K562 (cell line): ENCODE data around the gene USP19. TPM values are rescaled to one million over a fixed set of nuclear protein-coding genes. Genes with fewer than 3 reads are reported as not detected.

ENCODE experiments used
- CBFA2T2 ChIP-seq: fragments of 450-650 bp; conservative IDR thresholded peaks from 2 replicates; pipeline ENCODE4 v1.6.1; 2017; ENCODE audit warnings: mild to moderate bottlenecking
- CCNT2 ChIP-seq: IDR thresholded peaks from 2 replicates; pipeline ENCODE4 v1.6.1; 2011; ENCODE audit warnings: borderline replicate concordance, low read depth, mild to moderate bottlenecking, moderate library complexity, mixed read lengths, low read length; ENCODE audit not compliant: insufficient read length; ENCODE audit errors: extremely low read depth
- E2F4 ChIP-seq: sonication (generic); formaldehyde crosslinking; IDR thresholded peaks from 2 replicates; pipeline ENCODE4 v1.8.0; 2022; ENCODE audit warnings: mild to moderate bottlenecking, low read depth, missing genetic modification reagents
- FOXA3 ChIP-seq, 2 experiments: fragments of 450-650 bp in 1 of 2; sonication (generic) in 1 of 2; formaldehyde crosslinking; IDR thresholded peaks in 1 of 2; conservative IDR thresholded peaks in 1 of 2; 2 replicates each; pipeline versions ENCODE4 v1.4.0 to v1.8.0; 2020 to 2022; ENCODE audit warnings: mild to moderate bottlenecking in 2 of 2, missing genetic modification reagents in 1 of 2
- NFE2L1 ChIP-seq: fragments of 450-650 bp; IDR thresholded peaks from 2 replicates; pipeline ENCODE4 v1.6.1; 2016; ENCODE audit warnings: missing genetic modification characterization, low read depth, mild to moderate bottlenecking, missing compliant biosample characterization, moderate library complexity, borderline replicate concordance
- PHB ChIP-seq: fragments of 250-450 bp; sonication (Bioruptor Pico); IDR thresholded peaks from 2 replicates; pipeline ENCODE4 v1.5.0; 2021
- SAFB2 ChIP-seq: fragments of 200-400 bp; formaldehyde crosslinking; IDR thresholded peaks from 2 replicates; pipeline ENCODE4 v1.6.1; 2018; ENCODE audit warnings: borderline replicate concordance, low read length, low read depth, moderate library complexity; ENCODE audit not compliant: severe bottlenecking
- SMARCE1 ChIP-seq: fragments of 450-650 bp; IDR thresholded peaks from 2 replicates; pipeline ENCODE4 v1.7.1; 2016; ENCODE audit warnings: mild to moderate bottlenecking
- SREBF2 ChIP-seq: sonication (generic); formaldehyde crosslinking; IDR thresholded peaks from 2 replicates; pipeline ENCODE4 v1.4.0; 2020; ENCODE audit warnings: mild to moderate bottlenecking, missing genetic modification reagents
- TBL1XR1 ChIP-seq, 2 experiments: IDR thresholded peaks; 2 replicates each; pipeline ENCODE4 v1.6.1; 2012; ENCODE audit warnings: improper control_type of control experiment in 2 of 2, low read length in 2 of 2, mild to moderate bottlenecking in 1 of 2
- ZC3H11A ChIP-seq: IDR thresholded peaks from 2 replicates; pipeline ENCODE4 v1.6.1; 2012; ENCODE audit warnings: low read depth, low read length, improper control_type of control experiment
- ZNF175 ChIP-seq: fragments of 200-800 bp; sonication (Bioruptor generic); IDR thresholded peaks from 2 replicates; pipeline ENCODE4 v1.6.1; 2016; ENCODE audit warnings: low read depth, mild to moderate bottlenecking, missing genetic modification characterization, missing compliant biosample characterization
- ZNF41 ChIP-seq: fragments of 250-450 bp; sonication (Bioruptor Pico); conservative IDR thresholded peaks from 2 replicates; pipeline ENCODE4 v1.4.0; 2020; ENCODE audit warnings: mild to moderate bottlenecking
- ZNF695 ChIP-seq: fragments of 450-650 bp; formaldehyde crosslinking; IDR thresholded peaks from 2 replicates; pipeline ENCODE4 v1.4.0; 2020; ENCODE audit warnings: mild to moderate bottlenecking, moderate library complexity
- ZNF780A ChIP-seq: fragments of 250-450 bp; sonication (Bioruptor Pico); IDR thresholded peaks from 2 replicates; pipeline ENCODE4 v1.5.0; 2021; ENCODE audit warnings: mild to moderate bottlenecking
- polyA plus RNA-seq, 8 experiments: library from polyadenylated mRNA; depleted of rRNA in 4 of 8; stranded (reverse) in 5 of 8; unstranded in 3 of 8; fragments of >200 nt; fragmentation: Nextera tagmentation in 2 of 8; fragmentation: Illumina TruSeq in 1 of 8; extraction: Ambion mirVana in 2 of 8; extraction: Trizol in 1 of 8; gene quantifications; 2 replicates each; pipeline versions ENCODE4 v1.2.1 to v1.2.3, GENCODE V29; 2011 to 2014; ENCODE audit warnings: inconsistent platforms in 1 of 8, missing spikeins in 1 of 8
- total RNA-seq, 7 experiments: library from RNA; depleted of rRNA in 6 of 7; stranded (reverse); fragments of >200 nt in 6 of 7; fragmentation: Illumina TruSeq in 2 of 7; extraction: Trizol in 2 of 7; gene quantifications; 2 replicates each; pipeline versions ENCODE4 v1.2.1 to v1.2.3, GENCODE V29; 2011 to 2021; ENCODE audit warnings: low replicate concordance in 1 of 7
- TF ChIP-seq, protein P1 (sequence below): fragments of 200-600 bp; sonication (generic); IDR thresholded peaks from one replicate; pipeline ENCODE4 v1.6.1; 2012; ENCODE audit warnings: mild to moderate bottlenecking, low read depth, low read length, inconsistent platforms

Gene USP19
- total and polyA plus RNA-seq, 9 of the 15 experiments (the other 6 are each of a cell fraction or from before 2014, with no cell fraction given), result 0.24 to 65.9 (median 36.9) TPM

DNA sequence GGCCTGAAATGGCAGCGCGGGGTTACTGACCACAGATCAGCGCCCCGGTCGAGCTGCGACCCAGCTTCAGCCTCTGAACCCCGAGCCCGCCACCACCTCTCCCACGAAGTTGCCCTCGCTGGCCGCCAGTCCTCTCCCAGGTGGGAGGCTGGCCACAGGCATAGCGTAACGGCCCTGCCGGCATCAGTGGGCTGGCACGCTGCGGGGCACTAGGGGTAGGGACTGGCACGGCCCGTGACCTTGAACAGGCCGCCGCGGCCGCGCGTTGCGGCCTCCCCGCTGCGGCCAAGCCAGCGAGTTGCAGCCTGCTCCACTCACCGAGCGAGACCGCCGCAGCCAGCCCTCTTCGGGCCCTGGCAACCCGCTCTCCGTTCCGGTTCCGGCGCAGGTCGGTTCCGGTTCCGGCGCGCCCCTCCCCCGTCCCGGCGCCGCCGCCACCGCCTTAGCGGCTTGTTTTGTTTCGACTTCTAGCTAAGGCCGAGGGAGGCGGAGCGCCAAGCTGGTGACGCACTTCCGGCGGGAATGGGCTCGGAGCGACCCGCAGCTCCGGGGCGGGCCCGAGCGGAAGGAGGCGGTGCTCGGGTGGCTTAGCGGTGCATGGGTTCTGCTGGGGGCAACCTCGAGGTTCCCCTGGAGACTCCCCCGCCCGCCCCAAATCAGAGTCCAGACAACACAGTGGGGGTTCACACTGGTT, at the start of gene USP19 (continued):
- no peak for TF ChIP-seq FOXA3 (CRISPR knock-in tag; conservative IDR thresholded peaks at IDR 0.05 in 1 of 2, IDR thresholded peaks at IDR 0.05 in 1 of 2)
- no peak for TF ChIP-seq SMARCE1
- TF ChIP-seq ZNF695 (CRISPR knock-in tag), result no peak
- no peak for TF ChIP-seq ZNF780A
- TF ChIP-seq SAFB2, result no peak
- TF ChIP-seq TBL1XR1 (IDR thresholded peaks at IDR 0.05; ENCODE audit: low read length in 2 of 2), result no peak
- TF ChIP-seq ZNF175, result no peak
- no peak for TF ChIP-seq PHB (CRISPR knock-in tag)
- no peak for TF ChIP-seq ZNF41 (CRISPR knock-in tag)
- no peak for TF ChIP-seq SREBF2 (CRISPR knock-in tag)
- no peak for TF ChIP-seq NFE2L1 (tag)
- no peak for TF ChIP-seq E2F4 (CRISPR knock-in tag)
- TF ChIP-seq CBFA2T2, result no peak
- TF ChIP-seq CCNT2, result peak; percentile 58
- TF ChIP-seq, protein P1, sequence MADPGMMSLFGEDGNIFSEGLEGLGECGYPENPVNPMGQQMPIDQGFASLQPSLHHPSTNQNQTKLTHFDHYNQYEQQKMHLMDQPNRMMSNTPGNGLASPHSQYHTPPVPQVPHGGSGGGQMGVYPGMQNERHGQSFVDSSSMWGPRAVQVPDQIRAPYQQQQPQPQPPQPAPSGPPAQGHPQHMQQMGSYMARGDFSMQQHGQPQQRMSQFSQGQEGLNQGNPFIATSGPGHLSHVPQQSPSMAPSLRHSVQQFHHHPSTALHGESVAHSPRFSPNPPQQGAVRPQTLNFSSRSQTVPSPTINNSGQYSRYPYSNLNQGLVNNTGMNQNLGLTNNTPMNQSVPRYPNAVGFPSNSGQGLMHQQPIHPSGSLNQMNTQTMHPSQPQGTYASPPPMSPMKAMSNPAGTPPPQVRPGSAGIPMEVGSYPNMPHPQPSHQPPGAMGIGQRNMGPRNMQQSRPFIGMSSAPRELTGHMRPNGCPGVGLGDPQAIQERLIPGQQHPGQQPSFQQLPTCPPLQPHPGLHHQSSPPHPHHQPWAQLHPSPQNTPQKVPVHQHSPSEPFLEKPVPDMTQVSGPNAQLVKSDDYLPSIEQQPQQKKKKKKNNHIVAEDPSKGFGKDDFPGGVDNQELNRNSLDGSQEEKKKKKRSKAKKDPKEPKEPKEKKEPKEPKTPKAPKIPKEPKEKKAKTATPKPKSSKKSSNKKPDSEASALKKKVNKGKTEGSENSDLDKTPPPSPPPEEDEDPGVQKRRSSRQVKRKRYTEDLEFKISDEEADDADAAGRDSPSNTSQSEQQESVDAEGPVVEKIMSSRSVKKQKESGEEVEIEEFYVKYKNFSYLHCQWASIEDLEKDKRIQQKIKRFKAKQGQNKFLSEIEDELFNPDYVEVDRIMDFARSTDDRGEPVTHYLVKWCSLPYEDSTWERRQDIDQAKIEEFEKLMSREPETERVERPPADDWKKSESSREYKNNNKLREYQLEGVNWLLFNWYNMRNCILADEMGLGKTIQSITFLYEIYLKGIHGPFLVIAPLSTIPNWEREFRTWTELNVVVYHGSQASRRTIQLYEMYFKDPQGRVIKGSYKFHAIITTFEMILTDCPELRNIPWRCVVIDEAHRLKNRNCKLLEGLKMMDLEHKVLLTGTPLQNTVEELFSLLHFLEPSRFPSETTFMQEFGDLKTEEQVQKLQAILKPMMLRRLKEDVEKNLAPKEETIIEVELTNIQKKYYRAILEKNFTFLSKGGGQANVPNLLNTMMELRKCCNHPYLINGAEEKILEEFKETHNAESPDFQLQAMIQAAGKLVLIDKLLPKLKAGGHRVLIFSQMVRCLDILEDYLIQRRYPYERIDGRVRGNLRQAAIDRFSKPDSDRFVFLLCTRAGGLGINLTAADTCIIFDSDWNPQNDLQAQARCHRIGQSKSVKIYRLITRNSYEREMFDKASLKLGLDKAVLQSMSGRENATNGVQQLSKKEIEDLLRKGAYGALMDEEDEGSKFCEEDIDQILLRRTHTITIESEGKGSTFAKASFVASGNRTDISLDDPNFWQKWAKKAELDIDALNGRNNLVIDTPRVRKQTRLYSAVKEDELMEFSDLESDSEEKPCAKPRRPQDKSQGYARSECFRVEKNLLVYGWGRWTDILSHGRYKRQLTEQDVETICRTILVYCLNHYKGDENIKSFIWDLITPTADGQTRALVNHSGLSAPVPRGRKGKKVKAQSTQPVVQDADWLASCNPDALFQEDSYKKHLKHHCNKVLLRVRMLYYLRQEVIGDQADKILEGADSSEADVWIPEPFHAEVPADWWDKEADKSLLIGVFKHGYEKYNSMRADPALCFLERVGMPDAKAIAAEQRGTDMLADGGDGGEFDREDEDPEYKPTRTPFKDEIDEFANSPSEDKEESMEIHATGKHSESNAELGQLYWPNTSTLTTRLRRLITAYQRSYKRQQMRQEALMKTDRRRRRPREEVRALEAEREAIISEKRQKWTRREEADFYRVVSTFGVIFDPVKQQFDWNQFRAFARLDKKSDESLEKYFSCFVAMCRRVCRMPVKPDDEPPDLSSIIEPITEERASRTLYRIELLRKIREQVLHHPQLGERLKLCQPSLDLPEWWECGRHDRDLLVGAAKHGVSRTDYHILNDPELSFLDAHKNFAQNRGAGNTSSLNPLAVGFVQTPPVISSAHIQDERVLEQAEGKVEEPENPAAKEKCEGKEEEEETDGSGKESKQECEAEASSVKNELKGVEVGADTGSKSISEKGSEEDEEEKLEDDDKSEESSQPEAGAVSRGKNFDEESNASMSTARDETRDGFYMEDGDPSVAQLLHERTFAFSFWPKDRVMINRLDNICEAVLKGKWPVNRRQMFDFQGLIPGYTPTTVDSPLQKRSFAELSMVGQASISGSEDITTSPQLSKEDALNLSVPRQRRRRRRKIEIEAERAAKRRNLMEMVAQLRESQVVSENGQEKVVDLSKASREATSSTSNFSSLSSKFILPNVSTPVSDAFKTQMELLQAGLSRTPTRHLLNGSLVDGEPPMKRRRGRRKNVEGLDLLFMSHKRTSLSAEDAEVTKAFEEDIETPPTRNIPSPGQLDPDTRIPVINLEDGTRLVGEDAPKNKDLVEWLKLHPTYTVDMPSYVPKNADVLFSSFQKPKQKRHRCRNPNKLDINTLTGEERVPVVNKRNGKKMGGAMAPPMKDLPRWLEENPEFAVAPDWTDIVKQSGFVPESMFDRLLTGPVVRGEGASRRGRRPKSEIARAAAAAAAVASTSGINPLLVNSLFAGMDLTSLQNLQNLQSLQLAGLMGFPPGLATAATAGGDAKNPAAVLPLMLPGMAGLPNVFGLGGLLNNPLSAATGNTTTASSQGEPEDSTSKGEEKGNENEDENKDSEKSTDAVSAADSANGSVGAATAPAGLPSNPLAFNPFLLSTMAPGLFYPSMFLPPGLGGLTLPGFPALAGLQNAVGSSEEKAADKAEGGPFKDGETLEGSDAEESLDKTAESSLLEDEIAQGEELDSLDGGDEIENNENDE, result no peak
- TF ChIP-seq ZC3H11A, result no peak
